SK-N-SH (cell line): ENCODE data around the gene SLF2. TPM values are rescaled to one million over a fixed set of nuclear protein-coding genes. Genes with fewer than 3 reads are reported as not detected.

Experiments used
- CTCF ChIA-PET: fragments of 300-600, 350-600 bp; formaldehyde crosslinking; extraction: SDS; loops from one replicate; lab custom pipeline; 2021; lab: Yijun Ruan, JAX
- POLR2A ChIA-PET: fragments of 350-600 bp; sonication (Branson Sonifier 250); formaldehyde crosslinking; extraction: SDS; loops from one replicate; lab custom pipeline; 2020; ENCODE audit warnings: antibody characterized with exemption, inconsistent platforms; lab: Yijun Ruan, JAX
- DNase-seq: peaks from one replicate; pipeline ENCODE4 v3.0.0; 2012
- H2AFZ ChIP-seq: fragments of 200-600 bp; sonication (generic); 2 replicates; pipeline ENCODE4 v1.8.1; 2016; ENCODE audit warnings: antibody characterized with exemption, mild to moderate bottlenecking, low read depth
- H3F3A ChIP-seq: fragments of 200-600 bp; sonication (generic); replicated peaks from 2 replicates; pipeline ENCODE3; 2016; ENCODE audit warnings: antibody characterized with exemption, mild to moderate bottlenecking; ENCODE audit not compliant: insufficient read depth
- H3K27ac ChIP-seq, 2 experiments: fragments of 200-500 bp in 1 of 2; fragments of 200-600 bp in 1 of 2; sonication (Bioruptor generic) in 1 of 2; sonication (generic), shearing (Covaris generic) in 1 of 2; 2 replicates each; pipeline versions ENCODE4 v1.5.1 to v1.6.1; 2014 to 2016; ENCODE audit warnings: low read depth in 2 of 2, inconsistent platforms in 1 of 2, low read length in 1 of 2, mild to moderate bottlenecking in 1 of 2, mixed read lengths in 1 of 2
- H3K27me3 ChIP-seq: fragments of 200-600 bp; sonication (generic), shearing (Covaris generic); 2 replicates; pipeline ENCODE4 v1.6.1; 2016; ENCODE audit warnings: mixed run types; ENCODE audit not compliant: insufficient read depth
- H3K36me3 ChIP-seq, 2 experiments: fragments of 200-500 bp in 1 of 2; fragments of 200-600 bp in 1 of 2; sonication (Bioruptor generic) in 1 of 2; sonication (generic) in 1 of 2; replicated peaks in 1 of 2; 2 replicates each; pipeline versions ENCODE3 to v1.5.1; 2014 to 2016; ENCODE audit warnings: low read length in 1 of 2, mild to moderate bottlenecking in 1 of 2; ENCODE audit not compliant: insufficient read depth in 2 of 2, control insufficient read depth in 1 of 2
- H3K4me1 ChIP-seq, 2 experiments: fragments of 200-500 bp in 1 of 2; fragments of 200-600 bp in 1 of 2; sonication (Bioruptor generic) in 1 of 2; sonication (generic), shearing (Covaris generic) in 1 of 2; 2 replicates each; pipeline versions ENCODE4 v1.5.1 to v1.6.1; 2014 to 2016; ENCODE audit warnings: low read depth in 1 of 2, low read length in 1 of 2, mixed run types in 1 of 2; ENCODE audit not compliant: insufficient read depth in 2 of 2, control insufficient read depth in 1 of 2
- H3K4me2 ChIP-seq: fragments of 200-600 bp; sonication (generic), shearing (Covaris generic); 2 replicates; pipeline ENCODE4 v1.6.1; 2017; ENCODE audit warnings: mixed run types
- H3K4me3 ChIP-seq, 2 experiments: fragments of 200-500 bp in 1 of 2; fragments of 200-600 bp in 1 of 2; sonication (Bioruptor generic) in 1 of 2; sonication (generic), shearing (Covaris generic) in 1 of 2; 2 replicates each; pipeline versions ENCODE4 v1.5.1 to v1.8.1; 2014 to 2016; ENCODE audit warnings: low read depth in 2 of 2, inconsistent platforms in 1 of 2, low read length in 1 of 2, mild to moderate bottlenecking in 1 of 2, mixed read lengths in 1 of 2, moderate library complexity in 1 of 2
- H3K79me2 ChIP-seq: fragments of 200-600 bp; sonication (generic); 2 replicates; pipeline ENCODE4 v1.8.1; 2017; ENCODE audit warnings: mild to moderate bottlenecking; ENCODE audit not compliant: insufficient read depth
- H3K9ac ChIP-seq: fragments of 200-600 bp; sonication (generic); 2 replicates; pipeline ENCODE4 v1.6.1; 2017; ENCODE audit warnings: mixed run types
- H3K9me2 ChIP-seq: fragments of 200-600 bp; sonication (generic); 2 replicates; pipeline ENCODE4 v1.6.1; 2017; ENCODE audit warnings: mixed run types
- H3K9me3 ChIP-seq: fragments of 200-600 bp; sonication (generic); 2 replicates; pipeline ENCODE4 v1.6.1; 2017; ENCODE audit warnings: mixed run types, mild to moderate bottlenecking, moderate library complexity
- H4K20me1 ChIP-seq: fragments of 200-600 bp; sonication (generic); 2 replicates; pipeline ENCODE4 v1.6.1; 2017; ENCODE audit warnings: mild to moderate bottlenecking, mixed run types; ENCODE audit not compliant: insufficient read depth
- CTCF ChIP-seq: fragments of 200-600 bp; sonication (generic); IDR thresholded peaks from 2 replicates; pipeline ENCODE4 v1.6.1; 2017; ENCODE audit warnings: antibody characterized with exemption, mild to moderate bottlenecking, moderate library complexity
- ELF1 ChIP-seq: IDR thresholded peaks from 2 replicates; pipeline ENCODE4 v1.4.0; 2012
- EP300 ChIP-seq, 2 experiments: IDR thresholded peaks; 2 replicates each; pipeline versions ENCODE4 v1.4.0 to v1.6.1; 2012; ENCODE audit warnings: borderline replicate concordance in 1 of 2, low read depth in 1 of 2, low read length in 1 of 2
- FOXJ3 ChIP-seq: sonication (generic); formaldehyde crosslinking; IDR thresholded peaks from 2 replicates; pipeline ENCODE4 v1.5.1; 2020; ENCODE audit warnings: mild to moderate bottlenecking, missing genetic modification reagents
- FOXM1 ChIP-seq: IDR thresholded peaks from 2 replicates; pipeline ENCODE4 v1.4.0; 2012; ENCODE audit warnings: low read depth, mild to moderate bottlenecking
- GABPA ChIP-seq: IDR thresholded peaks from 2 replicates; pipeline ENCODE4 v1.4.0; 2012; ENCODE audit warnings: low read depth, mild to moderate bottlenecking
- GATA2 ChIP-seq: sonication (generic); formaldehyde crosslinking; IDR thresholded peaks from 2 replicates; pipeline ENCODE4 v1.5.0; 2020; ENCODE audit warnings: mild to moderate bottlenecking, missing genetic modification reagents
- RXRA ChIP-seq: IDR thresholded peaks from 2 replicates; pipeline ENCODE4 v1.4.0; 2012; ENCODE audit warnings: low read depth, mild to moderate bottlenecking, borderline replicate concordance
- SMC3 ChIP-seq: IDR thresholded peaks from 2 replicates; pipeline ENCODE4 v1.6.1; 2012; ENCODE audit warnings: low read depth, low read length, improper control_type of control experiment
- TEAD4 ChIP-seq: IDR thresholded peaks from 2 replicates; pipeline ENCODE4 v1.4.0; 2012; ENCODE audit warnings: mild to moderate bottlenecking, borderline replicate concordance; ENCODE audit not compliant: insufficient read depth
- USF1 ChIP-seq: IDR thresholded peaks from 2 replicates; pipeline ENCODE4 v1.4.0; 2012; ENCODE audit warnings: low read depth, borderline replicate concordance
- WGBS: methylation state at CpG from one replicate; pipeline ENCODE4 v1.1.6; 2017; ENCODE audit warnings: low lambda C conversion rate; 5-methylcytosine and 5-hydroxymethylcytosine counted together
- polyA plus RNA-seq, 3 experiments: library from polyadenylated mRNA; depleted of rRNA; stranded (reverse); fragments of >200 nt; gene quantifications; 2 replicates each; pipeline ENCODE4 v1.2.3, GENCODE V29; 2012

SLF2 gene
- polyA plus RNA-seq, 1 of the 3 experiments (the other 2 are of a cell fraction) = 6.3 TPM

- no peak for TF ChIP-seq EP300 (IDR thresholded peaks at IDR 0.05; ENCODE audit: borderline replicate concordance in 1 of 2, low read depth in 1 of 2, low read length in 1 of 2)
- TF ChIP-seq FOXM1 = no peak
- no peak for TF ChIP-seq FOXJ3 (CRISPR knock-in tag)
- TF ChIP-seq GABPA = no peak
- no peak for TF ChIP-seq ELF1
- no peak for TF ChIP-seq GATA2 (CRISPR knock-in tag)
- no peak for TF ChIP-seq USF1
- TF ChIP-seq CTCF = no peak
- TF ChIP-seq TEAD4 = no peak
Observed at GRCh38 chr10:100945754-100946153, 33.0 kb downstream of the SLF2 start (continued).

GRCh38 chr10:100948916-100949315 is 36.2 kb downstream of the SLF2 start:
- no peak overlapping the region for H3K27ac ChIP-seq
- no peak for TF ChIP-seq RXRA
- TF ChIP-seq, all 33 proteins: peak for 0
- Histone ChIP-seq H3K4me3 (no peak overlapping the region), H3F3A (peaks cover 9% of the 10 kb centered on the region), H2AFZ (no peak overlapping the region), H3K9ac (no peak overlapping the region), H3K36me3 (peaks cover 58 to 79% of the 10 kb centered on the region in 2 experiments), H3K4me1 (no peaks in the 10 kb centered on the region), H3K79me2 (0 out of 2 replicates have a peak, but pooled peaks cover 2% of the 10 kb centered on the region), H4K20me1 (no peaks in the 10 kb centered on the region), H3K9me2 (no peaks in the 10 kb centered on the region), H3K4me2 (no peak overlapping the region), H3K9me3 (no peaks in the 10 kb centered on the region), H3K27me3 (no peaks in the 10 kb centered on the region)
- no peak for DNase-seq
- 96% methylated on average over 3 of the region's 3 CpGs for WGBS
- ChIA-PET CTCF (interaction anchor here (1.9 to 2.1 kb wide), 2 partner anchors 15 to 28 kb away, joined by 4 to 7 read pairs; no protein-coding TSS in a partner anchor), POLR2A (no interaction called here)

- H3K27me3 ChIP-seq = no peaks in the 10 kb centered on the region
- no peak for DNase-seq
- peaks cover 7% of the 10 kb centered on the region for H3F3A ChIP-seq
- no peaks in the 10 kb centered on the region for H3K9me2 ChIP-seq
- CTCF ChIA-PET = no interaction called here
- no peaks in the 10 kb centered on the region for H3K4me1 ChIP-seq
- H3K9me3 ChIP-seq = no peaks in the 10 kb centered on the region
- H3K36me3 ChIP-seq = peaks cover 67 to 72% of the 10 kb centered on the region in 2 experiments
- no peak for TF ChIP-seq SMC3
- H4K20me1 ChIP-seq = no peaks in the 10 kb centered on the region
- no peak overlapping the region for H3K9ac ChIP-seq
- H3K27ac ChIP-seq = no peak overlapping the region
- POLR2A ChIA-PET = no interaction called here
- no peak overlapping the region for H3K4me3 ChIP-seq
- H3K4me2 ChIP-seq = no peak overlapping the region
- H3K79me2 ChIP-seq = no peaks in the 10 kb centered on the region
- no peak overlapping the region for H2AFZ ChIP-seq
Observed at GRCh38 chr10:100960251-100960650, 47.5 kb downstream of the SLF2 start.
